Lung (tissue), 12 donors: ENCODE measurements around the gene GET3. TPM values are rescaled to one million over a fixed set of nuclear protein-coding genes. Genes with fewer than 3 reads are reported as not detected.
A peak's percentile ranks its signal among the peaks of the same experiment; 100 is the strongest.

Source experiments
- ATAC-seq: fragments of 200-7000 bp; cut with Tn5 transposase; one replicate; pipeline ENCODE4 v1.9.1; 2020; ENCODE audit warnings: moderate number of reproducible peaks; ENCODE audit not compliant: insufficient read depth, low FRiP score
- DNase-seq, 3 donors: peaks; one replicate each; pipeline ENCODE4 v3.0.0-alpha.2; 2013 to 2017
- H3K27ac ChIP-seq, 2 donors: one replicate each; pipeline ENCODE4 v1.5.1; 2013; ENCODE audit warnings: mild to moderate bottlenecking in 2 of 2, moderate library complexity in 2 of 2, control low read depth in 1 of 2, inconsistent platforms in 1 of 2, low read depth in 1 of 2, low read length in 1 of 2
- H3K27me3 ChIP-seq, 3 donors: one replicate each; pipeline ENCODE4 v1.5.1; 2013; ENCODE audit warnings: low read length in 2 of 3; ENCODE audit not compliant: control insufficient read depth in 3 of 3, insufficient read depth in 3 of 3
- H3K36me3 ChIP-seq, 4 donors: one replicate each; pipeline ENCODE4 v1.5.1; 2013; ENCODE audit warnings: low read length in 4 of 4, mild to moderate bottlenecking in 1 of 4, moderate library complexity in 1 of 4; ENCODE audit not compliant: control insufficient read depth in 4 of 4, insufficient read depth in 4 of 4
- H3K4me1 ChIP-seq, 5 donors: one replicate each; pipeline ENCODE4 v1.5.1; 2013; ENCODE audit warnings: low read length in 5 of 5, mild to moderate bottlenecking in 2 of 5, moderate library complexity in 1 of 5; ENCODE audit not compliant: control insufficient read depth in 5 of 5, insufficient read depth in 5 of 5
- H3K4me3 ChIP-seq: one replicate; pipeline ENCODE4 v1.5.1; 2013; ENCODE audit warnings: mild to moderate bottlenecking, control low read depth, moderate library complexity
- H3K9ac ChIP-seq, 2 donors: one replicate each; pipeline ENCODE4 v1.5.1; 2013; ENCODE audit warnings: low read length in 2 of 2, control low read depth in 1 of 2; ENCODE audit not compliant: insufficient read depth in 1 of 2
- H3K9me3 ChIP-seq, 4 donors: one replicate each; pipeline ENCODE4 v1.5.1; 2013; ENCODE audit warnings: low read length in 3 of 4, mild to moderate bottlenecking in 1 of 4, moderate library complexity in 1 of 4; ENCODE audit not compliant: control insufficient read depth in 4 of 4, insufficient read depth in 3 of 4
- WGBS, 2 donors: extraction: QIAGEN DNeasy Blood & Tissue Kit; methylation state at CpG; one replicate each; pipeline ENCODE4 v1.1.7; 2013; 5-methylcytosine and 5-hydroxymethylcytosine counted together
- polyA plus RNA-seq, 2 donors: library from polyadenylated mRNA; stranded (reverse); fragments of 200-250 nt; gene quantifications; one replicate each; pipeline ENCODE4 v1.2.1, GENCODE V29; 2013
- total RNA-seq, 2 donors: library from RNA; depleted of rRNA in 1 of 2; stranded (reverse); fragments of >200 nt in 1 of 2; gene quantifications; one replicate each; pipeline ENCODE4 v1.2.1, GENCODE V29; 2014 to 2021
- TF ChIP-seq, protein P1 (sequence below): IDR thresholded peaks from 2 replicates; pipeline ENCODE4 v1.5.1; 2012; ENCODE audit warnings: mild to moderate bottlenecking; ENCODE audit errors: control extremely low read depth, extremely low read depth
- donor health status: control.
- donor health status: control.
- donor health status: Bipolar disorder and iron deficiency.
- donor health status: healthy.
- donor health status: DM: yes; HTN: yes; CAD: no.

Gene GET3
- total and polyA plus RNA-seq, 4 donors, result 33.4 to 112 (median 76.9) TPM

DNA sequence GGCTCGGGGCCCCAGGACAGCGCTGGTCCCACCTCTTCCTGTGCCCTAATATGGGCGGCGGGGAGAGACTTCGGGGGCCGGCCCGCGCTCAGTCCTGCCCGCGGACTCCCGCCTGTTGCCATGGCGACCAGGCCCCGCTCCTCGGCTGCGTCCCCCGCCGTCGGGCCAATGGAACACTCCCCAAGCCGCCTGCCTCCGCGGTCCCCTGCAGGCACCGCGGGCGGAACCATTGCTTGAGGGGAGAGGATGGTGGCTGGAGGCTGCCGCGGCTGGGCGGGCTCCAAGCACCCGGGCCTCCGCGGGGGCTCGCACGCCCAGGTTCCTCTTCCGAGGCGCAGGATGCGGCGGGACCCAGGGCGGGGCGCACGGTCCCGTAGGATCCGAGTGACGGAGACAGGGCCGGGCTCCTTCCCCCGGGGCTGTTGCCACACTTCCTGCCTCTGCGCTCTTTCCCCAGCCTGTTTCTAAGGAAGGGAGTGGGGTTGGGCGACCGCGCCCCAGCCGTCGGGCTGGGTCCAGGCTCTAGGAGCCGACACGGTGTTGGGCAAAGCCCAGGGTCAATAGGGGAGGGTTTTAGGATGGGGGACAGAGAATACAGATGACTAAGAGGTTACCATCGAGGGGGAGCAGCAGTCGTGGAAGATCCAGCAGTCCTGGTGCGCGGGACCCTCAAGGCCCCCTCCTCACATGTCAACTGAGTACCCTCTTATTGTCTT is 52.8 kb downstream of the GET3 start:
- Histone ChIP-seq H3K9ac (peak overlapping the region; percentile 42 to 85), H3K4me1 (peaks cover 0 to 72% (median 30%) of the 10 kb centered on the region in 5 donors), H3K36me3 (no peaks in the 10 kb centered on the region), H3K4me3 (peak overlapping the region; percentile 60), H3K27ac (peak overlapping the region; percentile 98 to 100), H3K27me3 (no peaks in the 10 kb centered on the region), H3K9me3 (no peaks in the 10 kb centered on the region)
- DNase-seq, result peak; percentile 97 to 98 (median 97)
- 0 to 1% methylated on average over 50 to 56 of the region's 56 CpGs for WGBS, 2 donors
- peak; percentile 57 for ATAC-seq
- TF ChIP-seq, protein P1, sequence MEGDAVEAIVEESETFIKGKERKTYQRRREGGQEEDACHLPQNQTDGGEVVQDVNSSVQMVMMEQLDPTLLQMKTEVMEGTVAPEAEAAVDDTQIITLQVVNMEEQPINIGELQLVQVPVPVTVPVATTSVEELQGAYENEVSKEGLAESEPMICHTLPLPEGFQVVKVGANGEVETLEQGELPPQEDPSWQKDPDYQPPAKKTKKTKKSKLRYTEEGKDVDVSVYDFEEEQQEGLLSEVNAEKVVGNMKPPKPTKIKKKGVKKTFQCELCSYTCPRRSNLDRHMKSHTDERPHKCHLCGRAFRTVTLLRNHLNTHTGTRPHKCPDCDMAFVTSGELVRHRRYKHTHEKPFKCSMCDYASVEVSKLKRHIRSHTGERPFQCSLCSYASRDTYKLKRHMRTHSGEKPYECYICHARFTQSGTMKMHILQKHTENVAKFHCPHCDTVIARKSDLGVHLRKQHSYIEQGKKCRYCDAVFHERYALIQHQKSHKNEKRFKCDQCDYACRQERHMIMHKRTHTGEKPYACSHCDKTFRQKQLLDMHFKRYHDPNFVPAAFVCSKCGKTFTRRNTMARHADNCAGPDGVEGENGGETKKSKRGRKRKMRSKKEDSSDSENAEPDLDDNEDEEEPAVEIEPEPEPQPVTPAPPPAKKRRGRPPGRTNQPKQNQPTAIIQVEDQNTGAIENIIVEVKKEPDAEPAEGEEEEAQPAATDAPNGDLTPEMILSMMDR, result no peak

DNA sequence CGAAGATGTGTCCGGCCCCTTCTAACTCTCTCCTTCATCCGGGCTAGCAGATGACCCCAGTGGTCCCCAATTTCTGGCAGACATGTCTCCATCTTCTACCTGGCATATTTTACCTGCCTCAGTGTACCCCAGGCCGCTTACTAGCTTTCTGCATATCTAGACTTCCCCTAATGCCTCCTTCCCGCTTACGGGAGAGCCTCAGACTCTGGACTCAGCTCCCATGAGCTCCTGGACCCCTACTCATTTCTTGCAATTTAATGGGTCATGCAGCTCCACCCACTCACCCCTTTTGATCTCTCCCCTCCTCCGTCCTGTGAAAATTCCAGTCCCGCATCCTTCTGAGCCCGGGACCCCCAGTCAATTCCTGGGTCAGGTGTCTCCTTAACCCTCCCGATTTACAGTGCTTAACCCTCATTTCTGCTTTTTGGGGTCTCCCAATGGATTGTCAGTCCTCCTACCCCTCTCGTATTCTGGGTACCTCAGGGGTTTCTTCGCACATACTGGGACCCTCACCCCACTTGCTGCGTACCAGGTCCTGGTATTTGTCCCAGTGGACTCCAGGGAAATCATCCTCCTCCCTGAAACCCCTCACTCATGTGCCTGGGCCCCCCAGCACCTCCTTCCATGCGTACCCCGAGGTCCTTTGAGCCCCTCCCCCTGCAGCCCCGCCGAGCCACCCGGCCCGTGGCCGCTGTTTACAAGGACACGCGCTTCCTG is 53.5 kb downstream of the GET3 start:
- Histone ChIP-seq H3K9me3 (no peaks in the 10 kb centered on the region), H3K4me1 (peaks cover 0 to 65% (median 23%) of the 10 kb centered on the region in 5 donors), H3K36me3 (no peaks in the 10 kb centered on the region), H3K27me3 (no peaks in the 10 kb centered on the region), H3K4me3 (peak overlapping the region; percentile 60), H3K27ac (peak overlapping the region; percentile 98 to 100), H3K9ac (peak overlapping the region; percentile 42 to 85)
- DNase-seq (peak in 1 of 3 donors; percentile 41), ATAC-seq (no peak)
- 0 to 1% methylated on average over 20 to 22 of the region's 22 CpGs for WGBS, 2 donors
- TF ChIP-seq, protein P1, result no peak

DNA sequence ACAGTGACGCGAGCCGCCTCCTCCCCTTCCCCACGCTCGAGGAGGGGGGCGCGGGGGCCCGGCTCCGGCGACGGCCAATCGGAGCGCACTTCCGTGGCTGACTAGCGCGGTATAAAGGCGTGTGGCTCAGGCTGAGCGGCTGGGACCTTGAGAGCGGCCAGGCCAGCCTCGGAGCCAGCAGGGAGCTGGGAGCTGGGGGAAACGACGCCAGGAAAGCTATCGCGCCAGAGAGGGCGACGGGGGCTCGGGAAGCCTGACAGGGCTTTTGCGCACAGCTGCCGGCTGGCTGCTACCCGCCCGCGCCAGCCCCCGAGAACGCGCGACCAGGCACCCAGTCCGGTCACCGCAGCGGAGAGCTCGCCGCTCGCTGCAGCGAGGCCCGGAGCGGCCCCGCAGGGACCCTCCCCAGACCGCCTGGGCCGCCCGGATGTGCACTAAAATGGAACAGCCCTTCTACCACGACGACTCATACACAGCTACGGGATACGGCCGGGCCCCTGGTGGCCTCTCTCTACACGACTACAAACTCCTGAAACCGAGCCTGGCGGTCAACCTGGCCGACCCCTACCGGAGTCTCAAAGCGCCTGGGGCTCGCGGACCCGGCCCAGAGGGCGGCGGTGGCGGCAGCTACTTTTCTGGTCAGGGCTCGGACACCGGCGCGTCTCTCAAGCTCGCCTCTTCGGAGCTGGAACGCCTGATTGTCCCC is 54.2 kb downstream of the GET3 start, which contains the start of gene JUNB:
TSS of gene JUNB (plus strand) at position 142 of the 706 bp plus-strand sequence. CDS start at position 428, 286 bp downstream.
- Histone ChIP-seq H3K9ac (peak within 1 kb of the TSS; percentile 63 to 85), H3K27ac (peak within 1 kb of the TSS; percentile 98 to 100), H3K4me1 (peaks cover 0 to 64% (median 21%) of the 10 kb centered on the region in 5 donors), H3K9me3 (no peaks in the 10 kb centered on the region), H3K4me3 (peak within 1 kb of the TSS; percentile 95), H3K27me3 (no peaks in the 10 kb centered on the region), H3K36me3 (no peaks in the 10 kb centered on the region)
- 0 to 1% methylated on average over 73 of the region's 73 CpGs for WGBS, 2 donors
- ATAC-seq (peak; percentile 42), DNase-seq (peak; percentile 97 to 98 (median 98))
- TF ChIP-seq, protein P1, result no peak
